WTC11 (cell line): ENCODE measurements around the gene RBSN. TPM values are rescaled to one million over a fixed set of nuclear protein-coding genes. Genes with fewer than 3 reads are reported as not detected.

Source experiments
- ATAC-seq: fragments of 200-7000 bp; cut with Tn5 transposase; 2 replicates; pipeline ENCODE4 v1.10.0; 2021; ENCODE audit warnings: mild to moderate bottlenecking, moderate library complexity
- CTCF ChIA-PET: fragments of 300-600 bp; sonication (Branson Sonifier 250); formaldehyde crosslinking; loops from one replicate; lab custom pipeline; 2021; ENCODE audit warnings: antibody characterized with exemption; lab: Charles Lee
- POLR2A ChIA-PET: fragments of 350-600 bp; sonication (Branson Sonifier 250); formaldehyde crosslinking; loops from one replicate; lab custom pipeline; 2021; ENCODE audit warnings: antibody characterized with exemption; lab: Charles Lee
- DNase-seq: peaks from one replicate; pipeline ENCODE4 v3.0.0; 2021; ENCODE audit warnings: low spot score
- H3K27ac Mint-ChIP-seq: 2 replicates; pipeline ENCODE4 v1.8.0; 2021; ENCODE audit warnings: mixed read lengths
- H3K27me3 Mint-ChIP-seq: 2 replicates; pipeline ENCODE4 v1.8.0; 2021; ENCODE audit warnings: low read depth, mild to moderate bottlenecking, moderate library complexity, mixed read lengths
- H3K36me3 Mint-ChIP-seq: 2 replicates; pipeline ENCODE4 v1.8.0; 2021; ENCODE audit warnings: mixed read lengths
- H3K4me1 Mint-ChIP-seq: 2 replicates; pipeline ENCODE4 v1.8.0; 2022; ENCODE audit warnings: mixed read lengths
- H3K4me3 Mint-ChIP-seq: 2 replicates; pipeline ENCODE4 v1.8.0; 2021; ENCODE audit warnings: mild to moderate bottlenecking, moderate library complexity, mixed read lengths
- H3K9me3 Mint-ChIP-seq: 2 replicates; pipeline ENCODE4 v1.8.0; 2021; ENCODE audit warnings: mixed read lengths
- AFF4 ChIP-seq: sonication (generic); formaldehyde crosslinking; IDR thresholded peaks from 2 replicates; pipeline ENCODE4 v1.8.1; 2023; ENCODE audit warnings: mild to moderate bottlenecking, missing genetic modification reagents, borderline replicate concordance
- ATF6 ChIP-seq: sonication (generic); formaldehyde crosslinking; IDR thresholded peaks from 2 replicates; pipeline ENCODE4 v1.8.1; 2023; ENCODE audit warnings: mild to moderate bottlenecking, missing genetic modification reagents
- CBFB ChIP-seq: sonication (generic); formaldehyde crosslinking; IDR thresholded peaks from 2 replicates; pipeline ENCODE4 v1.8.1; 2022; ENCODE audit warnings: mild to moderate bottlenecking, low read depth, missing genetic modification reagents
- CREM ChIP-seq: sonication (generic); formaldehyde crosslinking; IDR thresholded peaks from 2 replicates; pipeline ENCODE4 v1.8.1; 2022; ENCODE audit warnings: mild to moderate bottlenecking, missing genetic modification reagents, moderate library complexity
- E2F1 ChIP-seq: sonication (generic); formaldehyde crosslinking; IDR thresholded peaks from 2 replicates; pipeline ENCODE4 v1.8.0; 2022; ENCODE audit warnings: mild to moderate bottlenecking, missing genetic modification reagents
- ERG ChIP-seq: fragments of 250-450 bp; sonication (Bioruptor Pico); IDR thresholded peaks from 2 replicates; pipeline ENCODE4 v1.8.0; 2021; ENCODE audit warnings: mild to moderate bottlenecking
- ESRRA ChIP-seq: sonication (generic); formaldehyde crosslinking; IDR thresholded peaks from 2 replicates; pipeline ENCODE4 v1.8.1; 2022; ENCODE audit warnings: mild to moderate bottlenecking, missing genetic modification reagents, borderline replicate concordance
- FOXJ3 ChIP-seq: sonication (generic); formaldehyde crosslinking; IDR thresholded peaks from 2 replicates; pipeline ENCODE4 v1.9.0; 2021; ENCODE audit warnings: missing genetic modification reagents, mild to moderate bottlenecking, borderline replicate concordance
- JAZF1 ChIP-seq: fragments of 250-450 bp; sonication (Bioruptor Pico); IDR thresholded peaks from 2 replicates; pipeline ENCODE4 v1.9.0; 2021; ENCODE audit warnings: moderate library complexity, mild to moderate bottlenecking, inconsistent platforms
- TEAD1 ChIP-seq: sonication (generic); formaldehyde crosslinking; IDR thresholded peaks from 2 replicates; pipeline ENCODE4 v1.8.0; 2022; ENCODE audit warnings: mild to moderate bottlenecking, missing genetic modification reagents
- TEAD4 ChIP-seq: sonication (generic); formaldehyde crosslinking; IDR thresholded peaks from 2 replicates; pipeline ENCODE4 v1.8.0; 2022; ENCODE audit warnings: mild to moderate bottlenecking, missing genetic modification reagents
- ZNF219 ChIP-seq: sonication (generic); formaldehyde crosslinking; IDR thresholded peaks from 2 replicates; pipeline ENCODE4 v1.8.0; 2023; ENCODE audit warnings: missing genetic modification reagents, mild to moderate bottlenecking, borderline replicate concordance
- ZNF281 ChIP-seq: sonication (generic); formaldehyde crosslinking; IDR thresholded peaks from 2 replicates; pipeline ENCODE4 v1.8.0; 2023; ENCODE audit warnings: mild to moderate bottlenecking, missing genetic modification reagents
- ZNF317 ChIP-seq: sonication (generic); formaldehyde crosslinking; IDR thresholded peaks from 2 replicates; pipeline ENCODE4 v1.8.1; 2023; ENCODE audit warnings: low read depth, mild to moderate bottlenecking, moderate library complexity, missing genetic modification reagents, borderline replicate concordance
- ZNF396 ChIP-seq: fragments of 250-450 bp; sonication (Bioruptor Pico); IDR thresholded peaks from 2 replicates; pipeline ENCODE4 v1.8.0; 2021; ENCODE audit warnings: mild to moderate bottlenecking, moderate library complexity, borderline replicate concordance
- ZNF671 ChIP-seq: fragments of 250-450 bp; sonication (Bioruptor Pico); IDR thresholded peaks from 2 replicates; pipeline ENCODE4 v1.8.0; 2021; ENCODE audit warnings: mild to moderate bottlenecking
- total RNA-seq: library from RNA; stranded (reverse); gene quantifications from 3 replicates; pipeline ENCODE4 v1.2.3, GENCODE V29; 2021

RBSN gene
- total RNA-seq, 1 experiment from 2014 or later: 24.2 TPM

GRCh38 chr3:15056676-15057404 is 42.1 kb downstream of the RBSN start:
- ChIA-PET POLR2A (no interaction called here), CTCF (no interaction called here)
- Mint-ChIP-seq H3K4me3 (no peak overlapping the region), H3K4me1 (peaks cover 16% of the 10 kb centered on the region), H3K27ac (no peak overlapping the region), H3K36me3 (peaks cover 59% of the 10 kb centered on the region), H3K27me3 (no peaks in the 10 kb centered on the region), H3K9me3 (no peaks in the 10 kb centered on the region)
- no peak for DNase-seq
- no peak for TF ChIP-seq CBFB
- TF ChIP-seq E2F1: no peak
- no peak for TF ChIP-seq ERG (CRISPR knock-in tag)
- TF ChIP-seq JAZF1 (CRISPR knock-in tag): no peak
- TF ChIP-seq ZNF219 (CRISPR knock-in tag): no peak
- no peak for TF ChIP-seq TEAD1 (CRISPR knock-in tag)
- TF ChIP-seq CREM (CRISPR knock-in tag): no peak
- TF ChIP-seq FOXJ3 (CRISPR knock-in tag): no peak
- TF ChIP-seq ZNF317: no peak
- TF ChIP-seq TEAD4 (CRISPR knock-in tag): no peak
- TF ChIP-seq ZNF281 (CRISPR knock-in tag): no peak
- TF ChIP-seq ZNF396 (CRISPR knock-in tag): no peak
- no peak for TF ChIP-seq ESRRA (CRISPR knock-in tag)
- no peak for TF ChIP-seq AFF4 (CRISPR knock-in tag)
- TF ChIP-seq ZNF671 (CRISPR knock-in tag): no peak
- TF ChIP-seq ATF6 (CRISPR knock-in tag): no peak
- ATAC-seq: no peak
